ENCODE measurements around the gene TBC1D4. TPM values are rescaled to one million over a fixed set of nuclear protein-coding genes. Genes with fewer than 3 reads are reported as not detected.

The TBC1D4 gene
- total and polyA plus RNA-seq, 10 of the 15 experiments (the other 5 are each of a cell fraction or from before 2014, with no cell fraction given) = 11.0 to 38.6 (median 25.5) TPM

DNA sequence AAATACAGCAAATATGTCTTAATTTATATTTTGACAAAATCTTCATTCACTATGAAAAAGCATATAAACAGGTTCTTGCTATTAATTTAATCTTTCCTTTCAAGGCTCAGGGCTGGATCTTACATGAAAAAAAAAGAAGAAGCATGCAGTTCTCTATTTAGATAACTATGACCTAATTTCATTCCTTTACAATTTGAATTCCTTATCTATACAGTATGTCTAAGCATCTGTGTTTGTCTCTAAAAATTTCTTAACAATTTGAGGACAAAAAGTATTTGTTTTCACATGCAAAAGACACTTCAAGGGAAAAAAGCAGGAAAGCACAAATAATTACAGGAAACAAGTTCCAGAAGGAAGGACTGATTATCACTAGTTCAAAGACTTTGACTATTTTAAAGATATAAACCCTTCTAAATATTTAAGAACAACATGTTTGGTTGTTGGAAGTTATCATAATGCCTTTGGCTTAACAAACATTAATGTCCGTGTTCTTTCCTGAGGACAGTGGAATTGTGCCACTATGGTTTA lies 157.5 kb downstream of the TBC1D4 start:
- no peaks in the 10 kb centered on the region for H3K27me3 ChIP-seq (replicated peaks in 1 of 2; ENCODE audit: control insufficient read depth in 2 of 2, insufficient read depth in 2 of 2, low read length in 1 of 2)
- POLR2A ChIA-PET = interaction anchor here (0.5 to 0.6 kb wide), 2 partner anchors 83 to 226 kb away, joined by 3 to 5 read pairs; no protein-coding TSS in a partner anchor
- 89% methylated on average over 1 of the region's 1 CpG for WGBS (ENCODE audit: insufficient coverage, insufficient replicate concordance, low lambda C conversion rate, missing lambda C conversion rate)
- no peaks in the 10 kb centered on the region for H4K20me1 ChIP-seq (ENCODE audit: control insufficient read depth, insufficient read depth)
- H3K79me2 ChIP-seq (ENCODE audit: control insufficient read depth, insufficient read depth, low read length) = no peaks in the 10 kb centered on the region
- H3K4me1 ChIP-seq (ENCODE audit: control insufficient read depth, insufficient read depth, low read length) = peaks cover 14% of the 10 kb centered on the region
- SMC1A ChIA-PET (ENCODE audit: uncharacterized antibody, unreplicated experiment) = interaction anchor here (3.0 kb wide), 1 partner anchor 12 kb away, joined by 15 read pairs; no protein-coding TSS in a partner anchor
- ATAC-seq (no peak), DNase-seq (ENCODE audit: low read depth, low spot score) (no peak), FAIRE-seq (no peak)
- intact Hi-C loops (cut with micrococcal nuclease; ENCODE audit: unreplicated experiment) (no loop called here), in situ Hi-C loops (cut with MboI) (no loop called here)
- H2AFZ ChIP-seq (ENCODE audit: control insufficient read depth, low read depth, low read length) = no peak overlapping the region
- RAD21 ChIA-PET (ENCODE audit: unreplicated experiment) = interaction anchor here (2.7 kb wide), 1 partner anchor 9 kb away, joined by 9 read pairs; no protein-coding TSS in a partner anchor
- H3K4me3 ChIP-seq = no peak overlapping the region
- no peak overlapping the region for H3K27ac ChIP-seq (ENCODE audit: control insufficient read depth, insufficient read depth)
- no peak overlapping the region for H3K4me2 ChIP-seq (ENCODE audit: control insufficient read depth, insufficient read depth)
- no peak overlapping the region for H3K9ac ChIP-seq (ENCODE audit: control insufficient read depth, insufficient read depth, low read length)
- CTCF ChIA-PET = no interaction called here
- no peaks in the 10 kb centered on the region; the same call in 2 of the 3 replicates for H3K9me3 ChIP-seq (replicated peaks; ENCODE audit: control insufficient read depth, insufficient read depth, low read length)
- TF ChIP-seq SREBF2 (IDR thresholded peaks at IDR 0.05; ENCODE audit: low read length) (no peak), NFXL1 (IDR thresholded peaks at IDR 0.05; ENCODE audit: borderline replicate concordance) (no peak), YBX1 (IDR thresholded peaks at IDR 0.05) (no peak)
- no TSS peak for BruUV-seq (replicated peaks)
- peaks cover 0 to 2% of the 10 kb centered on the region in 2 experiments; a peak in 1 of 4 replicates for H3K36me3 ChIP-seq (ENCODE audit: control insufficient read depth in 2 of 2, insufficient read depth in 2 of 2, low read length in 1 of 2)

DNA sequence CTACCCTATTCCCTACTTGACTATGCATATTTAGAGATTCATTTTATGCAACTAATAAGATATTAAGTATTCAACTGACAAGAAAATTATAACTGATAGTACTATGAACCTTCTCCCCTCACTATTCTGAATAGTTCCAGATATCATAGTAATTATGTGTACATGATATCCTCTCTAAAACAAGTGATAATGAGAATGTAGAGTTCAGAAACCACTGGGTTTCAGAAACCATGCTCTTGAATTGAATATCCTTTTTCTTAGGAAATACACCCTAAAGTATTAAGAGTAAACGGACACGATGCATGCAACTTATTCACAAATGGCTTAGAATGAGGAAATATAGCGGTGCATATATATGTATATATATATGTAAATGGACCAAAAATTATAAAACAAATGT lies 160.9 kb downstream of the TBC1D4 start:
- H3K9ac ChIP-seq (ENCODE audit: control insufficient read depth, insufficient read depth, low read length) = no peak overlapping the region
- ChIA-PET CTCF (no interaction called here), SMC1A (ENCODE audit: uncharacterized antibody, unreplicated experiment) (no interaction called here), POLR2A (no interaction called here), RAD21 (ENCODE audit: unreplicated experiment) (no interaction called here)
- H3K79me2 ChIP-seq (ENCODE audit: control insufficient read depth, insufficient read depth, low read length) = no peaks in the 10 kb centered on the region
- no peak overlapping the region for H3K4me3 ChIP-seq
- H3K27me3 ChIP-seq (replicated peaks in 1 of 2; ENCODE audit: control insufficient read depth in 2 of 2, insufficient read depth in 2 of 2, low read length in 1 of 2) = no peaks in the 10 kb centered on the region
- WGBS (ENCODE audit: insufficient coverage, insufficient replicate concordance, low lambda C conversion rate, missing lambda C conversion rate) = 71% methylated on average over 3 of the region's 3 CpGs
- intact Hi-C loops (cut with micrococcal nuclease; ENCODE audit: unreplicated experiment) = no loop called here
- H3K36me3 ChIP-seq (ENCODE audit: control insufficient read depth in 2 of 2, insufficient read depth in 2 of 2, low read length in 1 of 2) = peaks cover 0 to 2% of the 10 kb centered on the region in 2 experiments; a peak in 1 of 4 replicates
- BruUV-seq (replicated peaks) = no TSS peak
- H3K27ac ChIP-seq (ENCODE audit: control insufficient read depth, insufficient read depth) = no peak overlapping the region
- no peaks in the 10 kb centered on the region for H4K20me1 ChIP-seq (ENCODE audit: control insufficient read depth, insufficient read depth)
- H3K9me3 ChIP-seq (replicated peaks; ENCODE audit: control insufficient read depth, insufficient read depth, low read length) = no peaks in the 10 kb centered on the region; the same call in 2 of the 3 replicates
- no peak overlapping the region for H2AFZ ChIP-seq (ENCODE audit: control insufficient read depth, low read depth, low read length)
- peaks cover 4% of the 10 kb centered on the region for H3K4me1 ChIP-seq (ENCODE audit: control insufficient read depth, insufficient read depth, low read length)
- H3K4me2 ChIP-seq (ENCODE audit: control insufficient read depth, insufficient read depth) = no peak overlapping the region
- DNase-seq (ENCODE audit: low read depth, low spot score) (no peak), FAIRE-seq (no peak), ATAC-seq (no peak)
- in situ Hi-C loops (cut with MboI) = no loop called here
- TF ChIP-seq, protein P1, sequence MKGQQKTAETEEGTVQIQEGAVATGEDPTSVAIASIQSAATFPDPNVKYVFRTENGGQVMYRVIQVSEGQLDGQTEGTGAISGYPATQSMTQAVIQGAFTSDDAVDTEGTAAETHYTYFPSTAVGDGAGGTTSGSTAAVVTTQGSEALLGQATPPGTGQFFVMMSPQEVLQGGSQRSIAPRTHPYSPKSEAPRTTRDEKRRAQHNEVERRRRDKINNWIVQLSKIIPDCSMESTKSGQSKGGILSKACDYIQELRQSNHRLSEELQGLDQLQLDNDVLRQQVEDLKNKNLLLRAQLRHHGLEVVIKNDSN (IDR thresholded peaks at IDR 0.05; ENCODE audit: borderline replicate concordance, extremely low read length, insufficient read depth, low read depth, low read length) = no peak
- TF ChIP-seq SMARCA5 (IDR thresholded peaks at IDR 0.05) = no peak
- TF ChIP-seq HCFC1 (IDR thresholded peaks at IDR 0.05; ENCODE audit: low read length) = no peak
- TF ChIP-seq, protein P2, sequence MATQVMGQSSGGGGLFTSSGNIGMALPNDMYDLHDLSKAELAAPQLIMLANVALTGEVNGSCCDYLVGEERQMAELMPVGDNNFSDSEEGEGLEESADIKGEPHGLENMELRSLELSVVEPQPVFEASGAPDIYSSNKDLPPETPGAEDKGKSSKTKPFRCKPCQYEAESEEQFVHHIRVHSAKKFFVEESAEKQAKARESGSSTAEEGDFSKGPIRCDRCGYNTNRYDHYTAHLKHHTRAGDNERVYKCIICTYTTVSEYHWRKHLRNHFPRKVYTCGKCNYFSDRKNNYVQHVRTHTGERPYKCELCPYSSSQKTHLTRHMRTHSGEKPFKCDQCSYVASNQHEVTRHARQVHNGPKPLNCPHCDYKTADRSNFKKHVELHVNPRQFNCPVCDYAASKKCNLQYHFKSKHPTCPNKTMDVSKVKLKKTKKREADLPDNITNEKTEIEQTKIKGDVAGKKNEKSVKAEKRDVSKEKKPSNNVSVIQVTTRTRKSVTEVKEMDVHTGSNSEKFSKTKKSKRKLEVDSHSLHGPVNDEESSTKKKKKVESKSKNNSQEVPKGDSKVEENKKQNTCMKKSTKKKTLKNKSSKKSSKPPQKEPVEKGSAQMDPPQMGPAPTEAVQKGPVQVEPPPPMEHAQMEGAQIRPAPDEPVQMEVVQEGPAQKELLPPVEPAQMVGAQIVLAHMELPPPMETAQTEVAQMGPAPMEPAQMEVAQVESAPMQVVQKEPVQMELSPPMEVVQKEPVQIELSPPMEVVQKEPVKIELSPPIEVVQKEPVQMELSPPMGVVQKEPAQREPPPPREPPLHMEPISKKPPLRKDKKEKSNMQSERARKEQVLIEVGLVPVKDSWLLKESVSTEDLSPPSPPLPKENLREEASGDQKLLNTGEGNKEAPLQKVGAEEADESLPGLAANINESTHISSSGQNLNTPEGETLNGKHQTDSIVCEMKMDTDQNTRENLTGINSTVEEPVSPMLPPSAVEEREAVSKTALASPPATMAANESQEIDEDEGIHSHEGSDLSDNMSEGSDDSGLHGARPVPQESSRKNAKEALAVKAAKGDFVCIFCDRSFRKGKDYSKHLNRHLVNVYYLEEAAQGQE (IDR thresholded peaks at IDR 0.05; ENCODE audit: low read depth, low read length) = no peak
- no peak for TF ChIP-seq TAF1 (IDR thresholded peaks at IDR 0.05; ENCODE audit: borderline replicate concordance, low read depth, low read length)
- TF ChIP-seq PAX8 (IDR thresholded peaks at IDR 0.05) = no peak

Data from GM12878 (cell line).